Ecto neural progenitor cell (in vitro differentiated cells): ENCODE data around the gene PIK3CD.

Experiments used
- DNase-seq: peaks from one replicate; pipeline ENCODE4 v3.0.0-alpha.2; 2018; ENCODE audit warnings: low spot score

The PIK3CD gene

GRCh38 chr1:9651565-9652378 lies at the start of gene PIK3CD:
Gene PIK3CD (plus strand): TSS chr1:9651731. CDS start chr1:9710456, 58,725 bp downstream.
- peak; percentile 81 for DNase-seq

DNA sequence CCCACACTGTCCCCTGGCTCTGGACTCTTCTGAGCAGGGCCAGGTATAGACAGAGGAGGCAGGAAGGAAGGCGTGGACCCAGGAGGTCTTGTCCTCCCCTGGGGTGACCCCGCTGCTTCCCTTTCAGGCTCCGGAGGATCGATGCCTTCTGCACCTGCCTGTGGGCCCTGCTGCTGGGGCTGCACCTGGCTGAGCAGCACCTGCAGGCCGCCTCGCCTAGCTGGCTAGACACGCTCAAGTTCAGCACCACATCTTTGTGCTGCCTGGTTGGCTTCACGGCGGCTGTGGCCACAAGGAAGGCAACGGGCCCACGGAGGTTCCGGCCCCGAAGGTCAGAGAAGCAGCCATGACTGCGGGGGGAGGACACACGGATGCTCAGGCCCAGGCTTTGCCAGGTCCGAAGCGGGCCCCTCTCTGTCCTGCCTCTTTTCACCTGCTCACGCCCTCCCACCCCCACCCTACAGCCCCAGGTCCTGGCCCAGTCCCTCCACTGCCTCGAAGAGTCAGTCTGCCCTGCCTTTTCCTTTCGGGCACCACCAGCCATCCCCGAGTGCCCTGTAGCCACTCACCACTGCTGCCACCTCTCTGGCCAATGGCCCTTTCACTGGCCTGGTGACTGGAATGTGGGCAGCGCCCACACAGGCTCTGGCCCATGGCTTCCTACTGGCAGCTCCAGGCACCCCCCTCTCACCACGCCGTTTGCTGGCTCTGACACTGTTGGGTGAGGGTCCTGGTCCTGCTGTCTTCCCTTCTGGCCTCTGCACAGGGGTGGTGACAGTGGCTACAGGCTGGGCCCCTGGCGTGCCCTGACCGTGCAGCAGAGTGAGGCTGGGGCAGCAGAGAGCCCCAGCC lies 49.4 kb upstream of the PIK3CD start:
- no peak for DNase-seq

DNA sequence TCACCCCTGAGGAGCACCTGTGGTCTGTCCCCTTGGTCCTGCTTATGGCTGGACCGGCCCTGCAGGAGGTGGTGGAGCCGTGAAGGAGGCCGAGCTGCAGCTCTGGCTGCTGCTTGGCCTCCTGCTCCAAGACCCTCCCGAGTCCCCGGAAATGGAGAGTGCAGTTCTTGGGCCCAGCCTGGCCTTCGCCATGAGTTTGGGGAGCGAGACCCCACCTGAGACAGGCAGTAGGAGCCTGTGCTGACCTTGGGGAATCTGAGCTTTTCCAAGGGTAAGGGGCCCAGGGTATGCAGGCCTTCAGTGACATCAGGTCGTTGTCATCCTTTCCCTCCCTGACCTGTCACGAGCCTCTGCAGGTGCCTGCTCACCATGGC lies 48.8 kb upstream of the PIK3CD start:
- no peak for DNase-seq

GRCh38 chr1:9603307-9603706 lies 48.2 kb upstream of the PIK3CD start:
- DNase-seq: no peak

GRCh38 chr1:9603766-9604753 lies 47.5 kb upstream of the PIK3CD start:
- no peak for DNase-seq

DNA sequence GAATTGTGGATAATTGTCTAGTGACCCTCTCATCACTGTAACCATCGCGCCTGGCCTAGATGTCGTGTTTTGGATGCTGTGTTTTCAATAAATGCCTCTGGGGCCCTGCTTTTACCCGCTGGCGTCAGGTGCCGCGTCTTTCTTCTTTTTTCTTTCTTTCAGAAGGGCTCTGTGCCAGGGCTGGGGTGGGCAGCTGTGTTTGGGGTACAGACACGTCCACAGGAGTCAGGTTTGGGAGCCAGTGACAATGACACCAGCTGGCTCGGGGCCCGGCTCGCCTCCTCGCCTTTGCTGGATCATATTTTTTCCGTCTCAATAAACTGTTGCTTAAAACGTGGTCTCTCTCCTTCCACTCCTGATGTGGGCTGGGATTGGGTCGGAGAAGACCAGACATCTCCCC lies 46.7 kb upstream of the PIK3CD start:
- DNase-seq: no peak

GRCh38 chr1:9605946-9606455 lies 45.5 kb upstream of the PIK3CD start:
- no peak for DNase-seq

- no peak for DNase-seq
These were observed 45.1 kb upstream of the PIK3CD start for GRCh38 chr1:9606458-9606857.

DNA sequence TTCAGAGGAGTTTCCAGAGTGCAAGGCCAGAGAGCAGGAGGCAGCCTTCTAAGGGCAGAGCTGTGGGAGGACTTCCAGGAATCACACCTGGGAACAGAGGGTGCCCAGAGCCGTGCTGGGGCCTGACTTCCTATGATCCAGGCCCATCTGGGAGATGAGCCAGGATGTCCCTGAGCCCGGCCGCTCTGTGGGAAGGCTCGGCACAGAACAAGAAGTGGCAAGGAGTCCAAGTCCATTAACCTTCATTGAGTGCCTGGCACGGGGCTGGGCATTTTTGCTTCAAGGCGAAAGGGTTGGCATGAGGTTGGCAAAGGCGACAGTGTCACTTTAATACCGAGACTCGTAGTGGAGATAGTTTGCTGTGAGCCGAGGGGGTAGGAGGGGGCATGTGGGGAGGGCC lies 44.6 kb upstream of the PIK3CD start:
- DNase-seq: no peak

- no peak for DNase-seq
These were observed 44.2 kb upstream of the PIK3CD start for GRCh38 chr1:9607352-9607751.

DNA sequence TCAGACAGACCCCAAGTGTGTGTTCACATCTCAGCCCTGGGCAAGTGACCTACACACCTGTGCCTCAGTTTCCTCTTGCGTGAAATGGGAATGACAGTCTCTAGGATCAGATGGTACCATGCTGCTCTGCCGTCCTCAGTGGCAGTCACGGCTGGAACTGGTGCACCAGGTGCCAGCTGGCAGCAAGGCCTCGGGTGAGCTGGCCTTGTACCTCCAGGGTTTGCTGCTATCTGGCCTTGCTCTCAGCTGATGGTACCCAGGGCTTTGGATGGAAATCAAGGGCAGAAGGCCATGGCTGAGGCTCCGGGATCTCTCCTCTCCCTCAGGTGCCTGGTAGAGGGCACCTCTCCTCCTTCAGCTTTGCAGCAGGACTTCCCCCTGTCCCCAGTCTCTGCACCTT lies 41.5 kb upstream of the PIK3CD start:
- no peak for DNase-seq

DNA sequence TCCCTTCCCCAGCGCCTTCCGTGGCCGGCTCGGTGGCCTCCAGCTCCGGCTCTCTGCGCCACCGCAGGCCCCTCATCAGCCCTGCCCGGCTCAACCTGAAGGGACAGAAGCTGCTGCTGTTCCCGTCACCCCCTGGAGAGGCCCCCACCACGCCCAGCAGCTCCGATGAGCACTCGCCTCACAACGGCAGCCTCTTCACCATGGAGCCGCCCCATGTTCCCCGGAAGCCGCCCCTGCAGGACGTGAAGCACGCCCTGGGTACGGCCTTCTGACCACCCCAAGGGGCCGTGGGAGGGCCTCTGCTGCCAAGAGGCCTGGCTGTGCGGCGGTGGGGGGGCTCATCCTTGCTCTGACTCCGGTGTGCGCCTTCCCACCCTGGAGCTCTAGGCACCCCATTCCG lies 41.0 kb upstream of the PIK3CD start:
- no peak for DNase-seq

GRCh38 chr1:9611716-9612115 lies 39.8 kb upstream of the PIK3CD start:
- DNase-seq: no peak

DNA sequence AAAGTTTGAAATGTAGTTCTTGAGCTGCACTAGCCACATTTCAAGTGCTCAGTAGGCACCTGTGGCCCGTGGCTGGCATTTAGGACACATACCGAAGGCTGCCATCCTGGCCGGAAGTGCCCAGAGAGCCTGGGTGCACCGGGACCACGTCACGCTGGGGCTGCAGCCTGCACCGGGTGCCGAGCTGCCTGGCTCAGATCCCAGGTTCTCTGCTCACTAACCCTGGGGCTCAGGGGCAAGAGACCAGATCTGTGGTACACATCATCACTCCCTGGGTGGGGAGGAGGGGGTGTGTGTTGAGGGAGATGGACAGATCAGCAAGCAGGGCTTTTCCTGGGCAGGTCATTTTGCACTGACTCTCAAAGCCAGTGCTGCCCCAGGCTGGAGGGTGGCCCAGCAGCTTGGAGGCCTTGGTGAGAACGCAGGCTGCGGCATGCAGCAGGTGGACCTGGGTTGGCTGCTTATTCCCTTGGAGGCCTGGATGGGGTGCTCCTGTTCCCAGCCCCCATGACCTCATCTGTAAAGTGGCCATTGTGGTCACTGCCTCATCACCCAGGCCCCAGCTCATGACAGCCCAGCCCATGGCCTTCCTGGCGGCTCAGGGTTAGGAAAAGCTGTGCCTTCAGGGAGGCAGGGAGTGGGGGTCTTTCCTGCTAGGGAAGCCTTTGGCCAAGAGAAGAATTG lies 39.2 kb upstream of the PIK3CD start:
- no peak for DNase-seq

- no peak for DNase-seq
These were observed 38.5 kb upstream of the PIK3CD start for GRCh38 chr1:9612871-9613624.

- no peak for DNase-seq
These were observed 37.8 kb upstream of the PIK3CD start for GRCh38 chr1:9613625-9614299.

DNA sequence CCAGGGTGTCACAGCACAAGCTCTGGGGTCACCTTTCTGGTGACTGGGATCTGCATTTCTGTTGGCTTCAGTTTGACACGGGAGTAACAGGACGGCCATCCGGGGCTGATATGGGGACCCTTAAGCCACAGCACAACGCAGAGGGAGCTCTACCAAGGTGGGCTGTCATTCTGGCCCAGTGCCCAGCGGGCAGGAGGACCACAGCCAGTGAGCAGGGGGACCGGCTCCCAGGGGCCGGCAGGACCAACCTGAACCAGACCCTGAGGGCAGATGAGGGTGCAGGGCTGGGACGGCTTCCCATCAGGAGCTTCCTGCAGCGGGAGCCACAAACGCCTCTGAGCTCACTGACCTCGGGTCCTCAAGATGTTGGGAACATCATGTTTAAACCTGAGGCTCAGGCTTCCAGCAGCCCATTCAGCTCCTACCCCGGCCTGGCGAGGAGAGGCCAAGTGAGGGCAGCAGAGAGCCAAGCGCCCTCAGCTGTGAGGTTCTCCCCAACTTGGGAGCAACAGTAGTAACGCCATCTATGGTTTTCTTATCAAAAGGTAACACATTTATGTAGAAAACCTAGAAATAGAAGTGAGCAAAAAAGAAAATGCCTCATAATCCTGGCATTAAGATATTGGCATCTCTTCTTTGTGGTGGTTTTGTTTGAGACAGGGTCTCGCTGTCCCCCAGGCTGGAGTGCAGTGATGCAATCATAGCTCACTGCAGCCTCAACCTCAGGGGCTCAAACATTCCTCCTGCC lies 36.0 kb upstream of the PIK3CD start:
- peak; percentile 73 for DNase-seq

- no peak for DNase-seq
These were observed 32.4 kb upstream of the PIK3CD start for GRCh38 chr1:9618909-9619679.
